Sigmoid colon (tissue), 7 donors: ENCODE results near the gene EFNB1. TPM values are rescaled to one million over a fixed set of nuclear protein-coding genes. Genes with fewer than 3 reads are reported as not detected.

ENCODE experiments used
- DNase-seq: peaks from one replicate; pipeline ENCODE4 v3.0.0-alpha.2; 2019
- H3K27ac ChIP-seq, 4 donors: fragments of 200-600 bp; sonication (generic); one replicate each; pipeline ENCODE4 v1.5.1; 2016 to 2019; ENCODE audit warnings: mild to moderate bottlenecking in 1 of 4
- H3K27me3 ChIP-seq, 3 donors: fragments of 200-600 bp; sonication (generic); one replicate each; pipeline ENCODE4 v1.5.1; 2019; ENCODE audit warnings: mild to moderate bottlenecking in 1 of 3
- H3K36me3 ChIP-seq, 4 donors: fragments of 200-600 bp; sonication (generic); one replicate each; pipeline ENCODE4 v1.5.1; 2016 to 2019
- H3K4me1 ChIP-seq, 4 donors: fragments of 200-600 bp; sonication (generic); one replicate each; pipeline ENCODE4 v1.5.1; 2017 to 2019
- H3K4me3 ChIP-seq, 4 donors: fragments of 200-600 bp; sonication (generic); one replicate each; pipeline ENCODE4 v1.5.1; 2017 to 2019; ENCODE audit warnings: mild to moderate bottlenecking in 2 of 4, moderate library complexity in 1 of 4
- H3K9me3 ChIP-seq, 4 donors: fragments of 200-600 bp in 3 of 4; sonication (generic) in 3 of 4; one replicate each; pipeline versions ENCODE4 v1.5.1 to v1.6.1; 2013 to 2019
- EP300 ChIP-seq, 4 donors: sonication (generic); formaldehyde crosslinking; IDR thresholded peaks; one replicate each; pipeline ENCODE4 v1.6.1; 2017; ENCODE audit warnings: antibody characterized with exemption in 4 of 4
- POLR2A ChIP-seq, 2 donors: fragments of 450-650 bp; IDR thresholded peaks; one replicate each; pipeline ENCODE4 v1.6.1; 2016; ENCODE audit warnings: antibody characterized with exemption in 2 of 2, mild to moderate bottlenecking in 2 of 2, moderate library complexity in 2 of 2
- POLR2AphosphoS5 ChIP-seq, 4 donors: sonication (generic); formaldehyde crosslinking; IDR thresholded peaks; one replicate each; pipeline ENCODE4 v1.6.1; 2017; ENCODE audit warnings: antibody characterized with exemption in 4 of 4
- WGBS, 2 donors: extraction: QIAGEN DNeasy Blood & Tissue Kit; methylation state at CpG; one replicate each; pipeline ENCODE4 v1.1.7; 2013; 5-methylcytosine and 5-hydroxymethylcytosine counted together
- intact Hi-C: fragments of 100-400 bp; cut with DNase I; formaldehyde crosslinking; loops from one replicate; pipeline ENCODE4 v1.15.1; 2023
- polyA plus RNA-seq, 3 donors: library from polyadenylated mRNA; stranded (reverse); fragments of 200-250 nt; gene quantifications; one replicate each; pipeline ENCODE4 v1.2.3, GENCODE V29; 2013
- total RNA-seq, 4 donors: library from RNA; depleted of rRNA; stranded (reverse); fragments of >200 nt; gene quantifications; one replicate each; pipeline ENCODE4 v1.1.0, GENCODE V29; 2016
- TF ChIP-seq, protein P1 (sequence below), 4 experiments: fragments of 450-650 bp in 3 of 4; fragments of 200-600 bp in 1 of 4; IDR thresholded peaks; one replicate each; pipeline ENCODE4 v1.5.1; 2016 to 2019; ENCODE audit warnings: antibody characterized with exemption in 4 of 4, mild to moderate bottlenecking in 3 of 4, moderate library complexity in 2 of 4
- donor health status: healthy with polysubstance abuse.
- donor health status: Bipolar disorder and iron deficiency.
- donor health status: healthy.

Gene EFNB1
- total and polyA plus RNA-seq, 7 donors: 9.5 to 53.2 (median 16.2) TPM

DNA sequence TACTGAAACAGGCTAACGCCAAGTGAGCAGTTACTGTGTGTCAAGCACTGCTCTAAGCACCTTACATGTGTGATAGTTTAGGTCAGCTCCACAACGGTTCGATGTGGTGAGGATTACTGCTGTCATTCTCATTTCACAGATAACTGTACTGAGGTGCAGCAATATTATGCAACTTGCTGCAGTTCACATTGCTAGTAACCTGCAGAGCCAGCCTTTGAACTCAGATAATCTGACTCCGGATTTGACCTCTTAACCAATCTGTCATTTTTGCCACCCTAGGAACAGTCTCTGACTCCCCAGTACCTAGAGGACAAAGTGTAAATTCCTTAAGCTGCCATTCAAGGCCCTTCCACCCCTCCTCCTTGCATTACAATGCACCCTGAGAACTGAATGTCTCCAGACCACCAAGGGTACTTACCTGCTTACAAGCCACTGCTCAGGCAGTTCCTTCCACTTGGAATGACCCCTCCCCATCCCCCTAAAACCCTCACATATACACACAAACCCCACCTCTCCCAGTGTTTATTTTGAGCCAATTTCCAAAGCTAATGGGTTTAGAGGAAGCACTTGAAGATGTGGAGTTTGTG, 24.9 kb downstream of the EFNB1 start:
- DNase-seq: no peak
- H3K27me3 ChIP-seq: no peaks in the 10 kb centered on the region
- no peak overlapping the region for H3K4me3 ChIP-seq
- no peaks in the 10 kb centered on the region for H3K9me3 ChIP-seq
- H3K27ac ChIP-seq: no peak overlapping the region
- WGBS, 2 donors: 63 to 83% methylated on average over 4 of the region's 4 CpGs
- TF ChIP-seq, protein P1, sequence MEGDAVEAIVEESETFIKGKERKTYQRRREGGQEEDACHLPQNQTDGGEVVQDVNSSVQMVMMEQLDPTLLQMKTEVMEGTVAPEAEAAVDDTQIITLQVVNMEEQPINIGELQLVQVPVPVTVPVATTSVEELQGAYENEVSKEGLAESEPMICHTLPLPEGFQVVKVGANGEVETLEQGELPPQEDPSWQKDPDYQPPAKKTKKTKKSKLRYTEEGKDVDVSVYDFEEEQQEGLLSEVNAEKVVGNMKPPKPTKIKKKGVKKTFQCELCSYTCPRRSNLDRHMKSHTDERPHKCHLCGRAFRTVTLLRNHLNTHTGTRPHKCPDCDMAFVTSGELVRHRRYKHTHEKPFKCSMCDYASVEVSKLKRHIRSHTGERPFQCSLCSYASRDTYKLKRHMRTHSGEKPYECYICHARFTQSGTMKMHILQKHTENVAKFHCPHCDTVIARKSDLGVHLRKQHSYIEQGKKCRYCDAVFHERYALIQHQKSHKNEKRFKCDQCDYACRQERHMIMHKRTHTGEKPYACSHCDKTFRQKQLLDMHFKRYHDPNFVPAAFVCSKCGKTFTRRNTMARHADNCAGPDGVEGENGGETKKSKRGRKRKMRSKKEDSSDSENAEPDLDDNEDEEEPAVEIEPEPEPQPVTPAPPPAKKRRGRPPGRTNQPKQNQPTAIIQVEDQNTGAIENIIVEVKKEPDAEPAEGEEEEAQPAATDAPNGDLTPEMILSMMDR (IDR thresholded peaks at IDR 0.05): no peak
- TF ChIP-seq POLR2AphosphoS5 (IDR thresholded peaks at IDR 0.05) (no peak), POLR2A (IDR thresholded peaks at IDR 0.05) (no peak), EP300 (IDR thresholded peaks at IDR 0.05) (no peak)
- no peaks in the 10 kb centered on the region for H3K36me3 ChIP-seq
- intact Hi-C loops: no loop called here
- H3K4me1 ChIP-seq: no peaks in the 10 kb centered on the region

DNA sequence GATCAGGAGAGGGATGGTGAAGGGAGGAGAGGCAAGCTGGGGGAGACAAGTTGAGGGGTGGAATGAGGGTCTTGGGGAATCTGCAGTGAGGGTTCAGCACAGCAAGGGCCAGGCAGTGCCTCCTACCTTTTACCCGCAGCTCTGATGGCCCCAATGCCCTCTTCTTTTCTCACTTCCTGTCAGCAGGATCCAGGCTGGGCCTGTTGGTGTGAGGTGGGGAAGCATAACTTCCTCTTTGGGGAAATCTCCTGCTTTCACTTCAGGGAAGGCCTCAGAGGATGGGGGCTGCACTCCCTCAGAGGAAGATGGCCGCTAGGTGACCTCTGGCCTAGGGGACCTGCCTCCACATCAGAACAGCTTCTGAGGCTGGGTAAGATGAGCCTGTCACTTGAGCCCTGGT, 36.5 kb downstream of the EFNB1 start:
- Histone ChIP-seq H3K27me3 (no peaks in the 10 kb centered on the region), H3K4me3 (no peak overlapping the region), H3K9me3 (no peaks in the 10 kb centered on the region), H3K4me1 (no peaks in the 10 kb centered on the region), H3K36me3 (no peaks in the 10 kb centered on the region), H3K27ac (no peak overlapping the region)
- no peak for TF ChIP-seq EP300 (IDR thresholded peaks at IDR 0.05)
- no peak for TF ChIP-seq POLR2AphosphoS5 (IDR thresholded peaks at IDR 0.05)
- TF ChIP-seq, protein P1 (IDR thresholded peaks at IDR 0.05): no peak
- TF ChIP-seq POLR2A (IDR thresholded peaks at IDR 0.05): no peak
- DNase-seq: no peak
- 70 to 89% methylated on average over 2 of the region's 2 CpGs for WGBS, 2 donors
- intact Hi-C loops: no loop called here

DNA sequence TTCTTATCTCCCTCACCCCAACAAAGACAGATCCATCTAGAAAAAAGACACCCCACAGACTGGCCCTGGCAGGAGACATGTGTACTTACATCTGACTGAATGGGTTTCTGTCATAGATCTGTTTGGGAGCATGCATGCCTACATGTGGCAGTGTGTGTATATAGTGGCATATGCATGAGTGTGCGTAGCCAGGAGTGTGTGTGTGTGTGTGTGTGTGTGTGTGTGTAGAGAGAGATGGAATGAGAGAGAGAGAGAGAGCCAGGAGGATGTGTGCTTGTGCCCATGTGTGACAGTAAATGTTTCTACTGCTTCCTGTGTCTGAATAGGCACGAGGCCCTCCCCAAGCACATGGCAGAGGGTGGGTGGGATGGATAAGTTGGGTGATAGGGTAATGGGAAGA, 37.1 kb downstream of the EFNB1 start:
- Histone ChIP-seq H3K4me3 (no peak overlapping the region), H3K4me1 (no peaks in the 10 kb centered on the region), H3K27ac (no peak overlapping the region), H3K27me3 (no peaks in the 10 kb centered on the region), H3K9me3 (no peaks in the 10 kb centered on the region), H3K36me3 (no peaks in the 10 kb centered on the region)
- intact Hi-C loops: no loop called here
- WGBS, 2 donors: 89 to 92% methylated on average over 2 of the region's 2 CpGs
- TF ChIP-seq EP300 (IDR thresholded peaks at IDR 0.05): no peak
- TF ChIP-seq, protein P1 (IDR thresholded peaks at IDR 0.05): no peak
- TF ChIP-seq POLR2AphosphoS5 (IDR thresholded peaks at IDR 0.05): no peak
- TF ChIP-seq POLR2A (IDR thresholded peaks at IDR 0.05): no peak
- DNase-seq: no peak

DNA sequence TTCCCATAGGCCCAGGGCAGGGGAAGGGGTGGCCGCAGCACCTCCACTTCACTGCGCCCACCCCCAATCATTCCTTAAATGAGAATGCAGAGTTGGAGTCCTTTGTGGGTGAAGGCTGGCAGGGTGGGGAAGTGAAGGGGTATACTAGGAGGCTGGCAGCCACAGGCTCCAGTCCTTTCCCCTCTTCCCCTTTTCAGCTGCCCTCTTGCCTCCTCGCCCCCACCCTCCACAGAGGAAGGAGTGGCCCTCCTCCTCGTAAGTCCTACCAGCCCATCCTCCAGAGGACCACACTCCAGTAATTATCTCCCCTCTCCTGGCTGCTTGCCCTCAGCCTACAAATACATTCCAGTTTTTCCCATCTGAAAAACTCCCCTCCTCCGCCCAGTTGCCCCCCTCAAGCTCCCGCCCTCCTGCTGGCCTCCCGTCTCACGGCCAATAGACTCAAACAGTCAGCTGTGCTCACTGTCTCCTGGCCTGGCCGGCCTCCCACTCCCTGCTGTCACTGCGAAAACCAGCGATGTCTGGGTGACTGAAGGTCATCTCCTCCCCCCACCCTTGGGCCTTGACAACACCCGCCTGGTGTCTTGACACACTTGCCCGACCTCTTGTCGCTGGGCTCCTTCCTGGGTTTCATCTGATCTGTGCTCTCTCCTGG, 38.8 kb downstream of the EFNB1 start:
- Histone ChIP-seq H3K36me3 (no peaks in the 10 kb centered on the region), H3K4me1 (no peaks in the 10 kb centered on the region), H3K27me3 (no peaks in the 10 kb centered on the region), H3K27ac (no peak overlapping the region), H3K4me3 (no peak overlapping the region), H3K9me3 (no peaks in the 10 kb centered on the region)
- TF ChIP-seq POLR2AphosphoS5 (IDR thresholded peaks at IDR 0.05) (no peak), EP300 (IDR thresholded peaks at IDR 0.05) (no peak), POLR2A (IDR thresholded peaks at IDR 0.05) (no peak)
- TF ChIP-seq, protein P1 (IDR thresholded peaks at IDR 0.05): no peak
- DNase-seq: no peak
- 70 to 75% methylated on average over 13 to 14 of the region's 14 CpGs for WGBS, 2 donors
- intact Hi-C loops: no loop called here
